Endometrial microvascular endothelial cells (primary cell): ENCODE data around the gene ZMIZ2. TPM values are rescaled to one million over a fixed set of nuclear protein-coding genes. Genes with fewer than 3 reads are reported as not detected.
"Not testable (repeated sequence)": the region's sequence is repeated elsewhere in the genome, so short reads cannot be mapped to it uniquely, and the experiment has no call there.

Experiments used
- in situ Hi-C: cut with HindIII; loops from 2 replicates; pipeline ENCODE4 v1.10.0; 2017; ENCODE audit warnings: low sequenced_read_pairs, low pct_unique_long_range_greater_than_20kb; ENCODE audit errors: inconsistent ontology term
- total RNA-seq: library from RNA; depleted of rRNA; stranded (reverse); fragments of >200 nt; gene quantifications from one replicate; pipeline ENCODE4 v1.2.3, GENCODE V29; 2015; ENCODE audit errors: inconsistent ontology term

The ZMIZ2 gene
- total RNA-seq, 1 donor from 2014 or later = 25.4 TPM

DNA sequence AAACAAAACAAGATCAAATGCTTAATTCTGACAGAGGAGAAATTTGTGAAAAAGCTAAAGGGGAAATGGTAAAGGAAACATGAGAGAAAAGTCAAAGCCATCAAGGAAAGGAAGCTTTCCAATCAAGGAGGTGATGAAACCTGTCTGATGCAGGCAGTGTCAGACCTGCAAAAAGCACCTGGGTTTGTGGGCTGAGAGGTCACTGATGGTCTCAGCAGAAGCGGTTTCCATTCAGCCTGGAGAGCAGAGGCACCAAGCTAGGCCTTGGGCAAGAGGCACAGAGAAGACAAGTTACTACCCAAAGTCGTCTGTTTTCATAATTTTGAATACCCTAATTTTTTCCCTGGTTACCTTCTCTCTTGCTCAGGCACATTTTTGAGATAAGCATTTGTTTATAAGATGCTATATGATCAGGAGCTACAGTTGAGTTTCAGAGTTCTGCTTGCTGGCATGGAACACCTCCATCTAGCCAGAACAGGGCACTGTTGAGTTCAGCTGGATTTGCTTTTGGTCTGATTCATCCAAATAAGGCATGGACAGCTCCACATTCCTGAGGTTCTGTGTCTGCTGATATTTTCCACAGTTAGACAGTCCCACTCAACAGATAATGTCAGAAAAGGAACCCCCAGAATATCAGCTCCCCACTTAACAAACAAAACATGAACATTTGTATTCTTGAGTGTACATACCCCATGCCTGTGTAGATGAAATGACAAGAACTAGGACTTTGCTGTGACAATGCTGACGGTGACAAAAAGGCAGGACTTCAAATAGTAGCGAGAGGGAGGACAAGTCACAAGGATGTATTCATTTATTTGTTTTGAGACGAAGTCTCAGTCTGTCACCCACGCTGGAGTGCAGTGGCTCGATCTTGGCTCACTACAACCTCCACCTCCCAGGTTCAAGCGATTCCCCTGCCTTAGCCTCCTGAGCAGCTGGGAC, 42.9 kb downstream of the ZMIZ2 start:
- in situ Hi-C loops = no loop called here

DNA sequence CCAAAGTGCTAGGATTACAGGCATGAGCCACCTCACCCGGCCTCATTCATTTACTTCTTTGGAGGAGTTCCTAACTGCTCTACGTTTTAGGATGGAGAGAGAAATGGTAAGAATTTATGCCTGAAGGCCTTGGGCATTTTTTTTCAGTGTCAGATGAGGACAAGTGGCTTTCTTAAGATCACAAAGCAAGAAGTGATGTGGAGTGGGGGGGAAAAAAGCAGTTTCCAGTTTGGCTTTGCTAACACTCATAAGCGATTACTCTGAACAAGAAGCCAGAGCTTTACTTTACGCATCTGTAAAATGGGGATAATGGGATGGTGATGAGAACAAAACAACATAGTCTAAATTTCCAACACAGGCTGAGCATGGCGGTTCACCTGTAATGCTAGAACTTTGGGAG, 45.3 kb downstream of the ZMIZ2 start:
- in situ Hi-C loops = no loop called here

- in situ Hi-C loops = no loop called here
These were observed 45.7 kb downstream of the ZMIZ2 start for GRCh38 chr7:44794331-44794730.

DNA sequence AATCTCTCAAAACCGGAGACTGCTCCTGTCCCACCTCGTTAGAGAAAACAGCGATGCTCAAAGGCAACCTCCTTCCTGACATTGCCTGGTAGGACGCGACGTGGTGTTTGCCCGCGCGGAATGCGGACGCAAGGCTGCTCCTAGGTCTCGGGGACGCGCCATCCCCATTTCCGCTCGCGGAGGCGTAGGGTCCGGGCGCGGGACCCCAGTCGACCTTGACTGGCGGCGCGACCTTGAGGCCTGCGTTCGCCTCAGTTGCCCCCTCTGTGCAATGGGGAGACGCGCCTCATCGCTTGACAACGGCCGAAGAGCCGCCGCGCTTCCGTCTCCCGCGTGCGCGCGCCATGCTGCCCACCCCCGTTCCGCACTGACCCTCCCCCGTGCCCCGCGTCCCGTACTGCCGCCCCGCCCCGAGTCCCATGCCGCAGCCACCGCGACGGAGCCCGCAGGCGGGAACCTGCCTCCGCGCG, 47.4 kb downstream of the ZMIZ2 start:
- in situ Hi-C loops = no loop called here

GRCh38 chr7:44796504-44797328, 48.1 kb downstream of the ZMIZ2 start, which contains the start of gene PPIA:
TSS of gene PPIA (plus strand) at chr7:44796681. CDS start at chr7:44796725, 44 bp downstream.
- in situ Hi-C loops = no loop called here

- in situ Hi-C loops = no loop called here
These were observed 48.9 kb downstream of the ZMIZ2 start for GRCh38 chr7:44797329-44798258.

- in situ Hi-C loops = no loop called here
These were observed 50.1 kb downstream of the ZMIZ2 start for GRCh38 chr7:44798649-44799305.

GRCh38 chr7:44799939-44800338, 51.3 kb downstream of the ZMIZ2 start:
- in situ Hi-C loops = no loop called here

DNA sequence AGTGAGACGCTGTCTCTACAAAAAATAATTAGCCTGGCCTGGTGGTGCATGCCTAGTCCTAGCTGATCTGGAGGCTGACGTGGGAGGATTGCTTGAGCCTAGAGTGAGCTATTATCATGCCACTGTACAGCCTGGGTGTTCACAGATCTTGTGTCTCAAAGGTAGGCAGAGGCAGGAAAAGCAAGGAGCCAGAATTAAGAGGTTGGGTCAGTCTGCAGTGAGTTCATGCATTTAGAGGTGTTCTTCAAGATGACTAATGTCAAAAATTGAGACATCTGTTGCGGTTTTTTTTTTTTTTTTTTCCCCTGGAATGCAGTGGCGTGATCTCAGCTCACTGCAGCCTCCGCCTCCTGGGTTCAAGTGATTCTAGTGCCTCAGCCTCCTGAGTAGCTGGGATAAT, 53.2 kb downstream of the ZMIZ2 start:
- in situ Hi-C loops = no loop called here

DNA sequence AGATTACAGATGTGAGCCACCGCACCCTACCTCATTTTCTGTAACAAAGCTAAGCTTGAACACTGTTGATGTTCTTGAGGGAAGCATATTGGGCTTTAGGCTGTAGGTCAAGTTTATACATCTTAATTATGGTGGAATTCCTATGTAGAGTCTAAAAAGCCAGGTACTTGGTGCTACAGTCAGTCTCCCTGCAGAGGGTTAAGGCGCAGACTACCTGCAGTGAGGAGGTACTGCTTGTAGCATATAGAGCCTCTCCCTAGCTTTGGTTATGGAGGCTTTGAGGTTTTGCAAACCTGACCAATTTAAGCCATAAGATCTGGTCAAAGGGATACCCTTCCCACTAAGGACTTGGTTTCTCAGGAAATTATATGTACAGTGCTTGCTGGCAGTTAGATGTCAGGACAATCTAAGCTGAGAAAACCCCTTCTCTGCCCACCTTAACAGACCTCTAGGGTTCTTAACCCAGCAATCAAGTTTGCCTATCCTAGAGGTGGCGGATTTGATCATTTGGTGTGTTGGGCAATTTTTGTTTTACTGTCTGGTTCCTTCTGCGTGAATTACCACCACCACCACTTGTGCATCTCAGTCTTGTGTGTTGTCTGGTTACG, 53.9 kb downstream of the ZMIZ2 start:
- in situ Hi-C loops = no loop called here

DNA sequence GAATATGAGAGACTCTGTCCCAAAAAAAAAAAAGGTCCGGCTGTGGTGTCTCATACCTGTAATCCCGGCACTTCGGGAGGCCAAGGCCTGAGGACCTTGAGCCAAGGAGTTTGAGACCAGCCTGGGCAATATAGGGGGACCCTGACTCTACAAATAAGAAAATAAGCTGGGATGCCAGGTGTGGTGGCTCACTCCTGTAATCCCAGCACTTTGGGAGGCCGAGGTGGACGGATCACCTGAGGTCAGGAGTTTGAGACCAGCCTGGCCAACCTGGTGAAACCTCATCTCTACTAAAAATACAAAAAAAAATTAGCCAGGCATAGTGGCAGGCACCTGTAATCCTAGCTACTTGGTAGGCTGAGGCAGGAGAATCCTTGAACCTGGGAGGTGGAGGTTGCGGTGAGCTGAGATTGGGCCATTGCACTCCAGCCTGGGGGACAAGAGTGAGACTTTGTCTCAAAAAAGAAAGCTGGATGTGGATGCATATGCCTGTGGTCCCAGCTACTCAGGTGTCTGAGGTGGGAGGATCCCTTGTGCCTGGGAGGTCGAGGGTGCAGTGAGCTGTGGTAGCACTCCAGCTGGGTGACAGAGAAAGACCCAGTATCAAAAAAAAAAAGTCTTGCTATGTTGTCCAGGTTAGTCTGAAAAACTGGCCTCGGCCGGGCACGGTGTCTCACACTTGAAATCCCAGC, 55.3 kb downstream of the ZMIZ2 start:
- in situ Hi-C loops = not testable (repeated sequence)

DNA sequence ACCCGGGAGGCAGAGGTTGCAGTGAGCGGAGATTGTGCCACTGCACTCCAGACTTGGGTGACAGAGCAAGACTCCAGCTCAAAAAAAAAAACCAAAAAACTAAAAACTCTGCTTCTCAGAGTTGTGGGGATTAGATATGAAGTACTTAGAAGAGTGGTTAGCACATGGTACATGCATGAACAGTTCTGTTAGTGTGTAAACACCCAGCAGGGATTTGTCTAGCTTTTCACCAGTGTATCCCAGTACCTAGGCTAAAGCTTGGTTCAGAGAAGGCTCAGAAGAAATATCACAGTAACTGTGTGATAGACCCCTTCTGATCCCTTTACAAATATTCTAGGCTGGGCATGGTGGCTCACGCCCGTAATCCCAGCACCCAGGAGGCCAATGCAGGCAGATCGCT, 57.3 kb downstream of the ZMIZ2 start:
- in situ Hi-C loops = no loop called here

DNA sequence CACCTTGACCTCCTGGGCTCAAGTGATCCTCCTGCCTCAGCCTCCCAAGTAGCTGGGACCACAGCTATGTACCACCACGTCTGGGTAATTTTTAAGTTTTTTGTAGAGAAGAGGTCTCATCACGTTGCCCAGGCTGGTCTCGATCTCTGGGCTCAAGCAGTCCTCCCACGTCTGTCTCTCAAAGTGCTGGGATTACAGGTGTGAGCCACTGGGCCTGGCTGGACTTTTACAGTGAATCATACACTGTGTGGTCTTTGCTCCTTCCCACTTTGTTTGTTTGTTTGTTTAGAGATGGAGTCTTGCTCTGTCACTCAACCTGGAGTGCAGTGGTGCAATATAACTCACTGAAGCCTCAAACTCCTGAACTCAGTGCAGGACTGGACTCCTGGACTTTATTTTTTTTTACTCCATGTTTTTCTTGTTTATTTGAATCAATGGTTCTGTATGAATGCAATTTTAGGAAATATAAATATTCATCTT, 60.3 kb downstream of the ZMIZ2 start:
- in situ Hi-C loops = no loop called here

- in situ Hi-C loops = no loop called here
These were observed 62.4 kb downstream of the ZMIZ2 start for GRCh38 chr7:44811093-44811492.

GRCh38 chr7:44811571-44811970, 62.9 kb downstream of the ZMIZ2 start:
- in situ Hi-C loops = no loop called here

GRCh38 chr7:44814919-44815318, 66.3 kb downstream of the ZMIZ2 start:
- in situ Hi-C loops = no loop called here

DNA sequence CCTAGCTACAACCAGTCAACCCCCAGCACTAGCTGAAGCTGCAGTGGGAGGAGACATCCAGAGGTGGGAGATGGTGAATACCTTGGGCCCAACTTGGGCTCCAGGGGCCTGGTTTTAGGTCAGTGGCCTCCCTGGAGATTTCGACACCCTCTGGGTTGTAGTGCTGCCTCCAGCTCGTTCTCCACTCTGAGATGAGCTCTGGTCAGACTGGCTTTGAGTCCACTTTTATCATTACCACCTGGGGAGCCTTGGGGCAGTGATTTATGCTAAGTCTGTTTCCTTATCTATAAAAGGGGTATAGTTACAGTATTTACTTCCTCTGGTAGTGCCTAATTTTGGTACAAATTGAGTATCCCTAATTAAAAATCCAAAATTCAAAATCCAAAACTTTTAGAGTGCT, 70.6 kb downstream of the ZMIZ2 start:
- in situ Hi-C loops = no loop called here
